GM12874 (cell line): ENCODE measurements around the gene PRR13.

Experiments
- CTCF ChIP-seq: IDR thresholded peaks from 2 replicates; pipeline ENCODE4 v1.5.1; 2011; ENCODE audit warnings: low read depth, mild to moderate bottlenecking, control low read depth, low read length, moderate library complexity; ENCODE audit not compliant: insufficient read depth

Gene PRR13

GRCh38 chr12:53483225-53483978 is 41.9 kb downstream of the PRR13 start:
- TF ChIP-seq CTCF: no peak

- no peak for TF ChIP-seq CTCF
These were observed 42.4 kb downstream of the PRR13 start for GRCh38 chr12:53483979-53484377.

GRCh38 chr12:53484686-53485575 is 43.4 kb downstream of the PRR13 start:
- no peak for TF ChIP-seq CTCF

GRCh38 chr12:53485955-53486735 is 44.6 kb downstream of the PRR13 start:
- no peak for TF ChIP-seq CTCF

GRCh38 chr12:53486736-53487487 is 45.4 kb downstream of the PRR13 start:
- TF ChIP-seq CTCF: no peak

DNA sequence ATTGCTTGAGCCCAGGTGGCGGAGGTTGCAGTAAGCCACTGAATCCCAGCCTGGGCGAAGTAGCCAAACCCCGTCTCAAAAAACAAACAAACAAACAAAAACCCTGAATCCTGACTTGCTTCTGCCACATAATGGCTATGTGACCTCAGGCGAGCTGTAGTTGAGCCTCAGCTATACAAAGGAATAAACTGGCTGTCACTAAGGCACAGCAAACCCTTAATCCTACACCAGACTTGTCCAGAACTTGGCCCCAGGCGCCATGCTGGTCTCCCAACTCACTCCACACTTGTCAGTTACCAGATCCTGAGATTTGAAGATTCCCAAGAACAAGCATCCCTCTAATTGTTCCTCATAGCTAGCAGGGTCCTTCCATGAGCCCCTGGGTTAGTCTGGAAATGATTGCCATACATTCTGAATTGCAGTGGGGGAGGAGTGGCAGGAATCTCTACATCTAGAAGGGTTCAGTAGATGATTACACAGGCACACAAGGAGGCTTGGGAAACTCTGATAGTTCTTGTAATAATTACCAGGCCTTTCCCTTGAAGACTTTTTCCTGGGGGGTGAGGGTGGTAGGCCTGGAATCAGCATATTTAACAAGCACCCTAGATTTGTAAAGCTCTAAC is 47.8 kb downstream of the PRR13 start:
- TF ChIP-seq CTCF: no peak
